Activated CD4-positive, alpha-beta T cell treated with anti-CD3 and anti-CD28 coated beads for 4 hours (primary cell): ENCODE results near the gene CP.
"Not testable (repeated sequence)": the region's sequence is repeated elsewhere in the genome, so short reads cannot be mapped to it uniquely, and the experiment has no call there.

ENCODE experiments used
- DNase-seq, 2 donors: peaks; one replicate each; pipeline ENCODE4 v3.0.0-alpha.2; 2020

Gene CP

GRCh38 chr3:149221783-149222517, at the start of gene CP:
CP (minus strand) TSS chr3:149221829; CDS start chr3:149221792, 37 bp downstream.
- DNase-seq = no peak

GRCh38 chr3:149270180-149270579, 48.6 kb upstream of the CP start:
- DNase-seq = no peak

- DNase-seq = no peak
Observed at GRCh38 chr3:149269687-149270086, 48.1 kb upstream of the CP start.

- no peak for DNase-seq
Observed at GRCh38 chr3:149267565-149267964, 45.9 kb upstream of the CP start.

- DNase-seq = no peak
Observed at GRCh38 chr3:149266736-149267135, 45.1 kb upstream of the CP start.

- no peak for DNase-seq
Observed at GRCh38 chr3:149263856-149264255, 42.2 kb upstream of the CP start.

- no peak for DNase-seq
Observed at GRCh38 chr3:149258714-149259113, 37.1 kb upstream of the CP start.

- no peak for DNase-seq
Observed at GRCh38 chr3:149258298-149258697, 36.7 kb upstream of the CP start.

GRCh38 chr3:149252272-149252671, 30.6 kb upstream of the CP start:
- DNase-seq = no peak

- no peak for DNase-seq
Observed at GRCh38 chr3:149251186-149251585, 29.6 kb upstream of the CP start.

GRCh38 chr3:149247929-149248691, 26.5 kb upstream of the CP start:
- no peak for DNase-seq

GRCh38 chr3:149247008-149247710, 25.5 kb upstream of the CP start:
- no peak for DNase-seq

GRCh38 chr3:149245738-149246451, 24.3 kb upstream of the CP start:
- DNase-seq = no peak

- no peak for DNase-seq
Observed at GRCh38 chr3:149243540-149243939, 21.9 kb upstream of the CP start.

GRCh38 chr3:149239357-149239936, 17.8 kb upstream of the CP start:
- no peak for DNase-seq

GRCh38 chr3:149238268-149238667, 16.6 kb upstream of the CP start:
- not testable (repeated sequence) for DNase-seq

- no peak for DNase-seq
Observed at GRCh38 chr3:149235599-149236424, 14.2 kb upstream of the CP start.

- DNase-seq = no peak
Observed at GRCh38 chr3:149234671-149235245, 13.1 kb upstream of the CP start.

GRCh38 chr3:149233323-149233722, 11.7 kb upstream of the CP start:
- no peak for DNase-seq

- no peak for DNase-seq
Observed at GRCh38 chr3:149231871-149232270, 10.2 kb upstream of the CP start.

GRCh38 chr3:149227591-149228268, 6.1 kb upstream of the CP start:
- DNase-seq = no peak
